HG03354 (cell line): ENCODE results near the gene CSF1R.

Experiments used
- ATAC-seq: cut with Tn5 transposase; IDR thresholded peaks from one replicate; pipeline ENCODE4 v1.9.1; 2021; ENCODE audit warnings: mild to moderate bottlenecking; ENCODE audit not compliant: unreplicated experiment, poor library complexity, severe bottlenecking

CSF1R gene

DNA sequence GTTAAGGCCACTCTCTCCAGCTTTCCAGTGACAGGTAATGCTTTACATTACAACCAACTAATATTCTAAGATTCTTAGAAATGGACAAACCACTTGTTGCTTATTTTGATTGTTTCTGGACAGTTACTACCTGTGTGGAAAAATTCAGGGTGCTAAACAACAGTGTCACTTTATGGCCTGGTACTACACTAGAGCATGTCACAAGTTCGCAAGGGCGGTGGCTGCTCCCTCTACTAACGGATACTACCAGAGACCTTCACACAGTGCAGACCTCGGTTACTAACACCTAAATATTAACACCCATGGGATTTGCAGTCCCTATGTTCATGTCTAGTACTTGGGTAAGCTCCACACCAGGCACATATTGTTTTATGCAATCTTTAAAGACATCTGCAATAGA is 72.4 kb downstream of the CSF1R start:
- no peak for ATAC-seq

DNA sequence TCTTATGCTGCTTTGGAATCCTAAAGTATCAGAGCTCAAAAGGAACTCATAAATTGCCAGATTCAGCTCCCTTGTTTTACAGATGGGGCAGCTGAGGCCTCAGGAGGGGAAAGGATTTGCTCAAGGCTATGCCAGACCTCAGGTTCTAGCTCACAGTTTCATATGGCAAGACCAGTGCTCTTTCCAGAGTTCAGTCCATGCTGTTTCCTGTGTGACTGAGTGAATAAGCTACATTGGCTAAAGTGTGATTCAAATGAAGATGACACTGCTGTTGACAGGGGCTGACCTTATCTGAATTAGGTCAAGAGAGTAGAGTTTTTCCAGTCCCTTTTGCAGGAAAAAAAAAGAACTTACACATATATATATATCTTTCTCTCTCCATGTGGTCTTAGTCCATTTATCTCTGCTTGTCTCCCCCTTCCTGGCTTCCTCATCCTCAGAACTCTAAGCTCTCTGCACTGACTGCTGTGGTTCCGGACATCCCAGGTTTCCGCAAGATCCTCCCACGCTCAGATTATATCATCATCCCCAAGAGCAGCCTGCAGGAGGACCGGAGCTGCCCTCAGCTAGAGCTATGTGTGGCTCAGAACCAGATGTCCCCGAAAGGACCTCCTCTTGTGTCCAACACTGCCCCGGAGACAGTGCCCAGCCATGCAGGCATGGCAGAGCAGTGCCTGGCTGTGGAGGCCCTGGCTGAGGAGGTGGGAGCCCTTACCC is 76.5 kb downstream of the CSF1R start:
- ATAC-seq: no peak

DNA sequence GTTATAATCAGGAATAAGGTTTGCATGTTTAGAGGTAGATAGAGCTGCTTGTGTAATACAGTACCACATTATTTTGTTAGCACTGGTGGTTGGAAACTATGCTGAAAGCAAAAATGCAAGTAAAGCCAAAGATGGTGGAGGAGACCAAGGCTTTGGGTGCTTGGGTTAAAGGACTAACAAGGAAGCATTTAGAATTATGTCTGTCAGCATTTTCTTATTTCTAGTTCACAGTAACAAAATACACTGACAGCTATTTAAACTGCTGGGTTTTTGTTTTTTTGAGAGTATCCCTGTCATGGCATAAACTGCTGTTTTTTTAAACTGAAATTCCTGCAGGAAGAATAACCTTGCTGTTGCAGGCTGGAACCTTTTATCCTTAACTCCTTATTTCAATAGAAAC is 79.3 kb downstream of the CSF1R start:
- no peak for ATAC-seq

DNA sequence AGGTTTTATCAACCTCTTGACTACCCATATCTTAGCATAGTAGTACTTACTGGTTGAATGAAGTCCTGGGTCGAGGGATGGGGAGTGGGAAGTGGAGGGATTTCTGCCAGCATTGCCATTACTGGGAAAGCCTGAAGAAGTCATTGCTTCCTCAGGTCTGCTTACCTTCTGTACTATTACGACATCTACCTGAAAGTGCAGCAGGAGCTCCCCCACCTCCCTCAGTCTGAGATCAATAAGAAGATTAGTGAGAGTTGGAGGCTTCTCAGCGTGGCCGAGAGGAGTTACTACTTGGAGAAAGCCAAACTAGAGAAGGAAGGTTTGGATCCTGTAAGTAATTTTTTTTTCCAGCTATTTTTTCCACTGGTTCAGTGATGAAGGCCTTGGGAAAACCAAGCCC is 80.0 kb downstream of the CSF1R start:
- ATAC-seq: no peak
